Measurements from ENCODE around the gene TMUB1. TPM values are rescaled to one million over a fixed set of nuclear protein-coding genes. Genes with fewer than 3 reads are reported as not detected.

The TMUB1 gene
- total and polyA plus RNA-seq, 9 of the 15 experiments (the other 6 are each of a cell fraction or from before 2014, with no cell fraction given): 0.14 to 241 (median 74.1) TPM

GRCh38 chr7:151062111-151062398, 21.2 kb downstream of the TMUB1 start (continued):
- no peak for TF ChIP-seq NR2C2 (CRISPR knock-in tag; IDR thresholded peaks at IDR 0.05)
- TF ChIP-seq NR2C2 (tag; IDR thresholded peaks at IDR 0.05): 0 out of 2 replicates have a peak, but pooled peaks have one; percentile 2
- TF ChIP-seq ZNF282 (CRISPR knock-in tag; IDR thresholded peaks at IDR 0.05): 0 out of 2 replicates have a peak, but pooled peaks have one; percentile 41
- peak; percentile 36 for TF ChIP-seq PCBP1 (IDR thresholded peaks at IDR 0.05; ENCODE audit: low read depth, low read length, poor library complexity, severe bottlenecking)
- 0 out of 4 replicates have a peak, but pooled peaks of 1 of the 2 experiments have one; percentile 0 for TF ChIP-seq RCOR1 (IDR thresholded peaks at IDR 0.05; ENCODE audit: borderline replicate concordance in 1 of 2, low read depth in 2 of 2, low read length in 2 of 2)
- TF ChIP-seq, protein P1, sequence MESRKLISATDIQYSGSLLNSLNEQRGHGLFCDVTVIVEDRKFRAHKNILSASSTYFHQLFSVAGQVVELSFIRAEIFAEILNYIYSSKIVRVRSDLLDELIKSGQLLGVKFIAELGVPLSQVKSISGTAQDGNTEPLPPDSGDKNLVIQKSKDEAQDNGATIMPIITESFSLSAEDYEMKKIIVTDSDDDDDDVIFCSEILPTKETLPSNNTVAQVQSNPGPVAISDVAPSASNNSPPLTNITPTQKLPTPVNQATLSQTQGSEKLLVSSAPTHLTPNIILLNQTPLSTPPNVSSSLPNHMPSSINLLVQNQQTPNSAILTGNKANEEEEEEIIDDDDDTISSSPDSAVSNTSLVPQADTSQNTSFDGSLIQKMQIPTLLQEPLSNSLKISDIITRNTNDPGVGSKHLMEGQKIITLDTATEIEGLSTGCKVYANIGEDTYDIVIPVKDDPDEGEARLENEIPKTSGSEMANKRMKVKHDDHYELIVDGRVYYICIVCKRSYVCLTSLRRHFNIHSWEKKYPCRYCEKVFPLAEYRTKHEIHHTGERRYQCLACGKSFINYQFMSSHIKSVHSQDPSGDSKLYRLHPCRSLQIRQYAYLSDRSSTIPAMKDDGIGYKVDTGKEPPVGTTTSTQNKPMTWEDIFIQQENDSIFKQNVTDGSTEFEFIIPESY (CRISPR knock-in tag; IDR thresholded peaks at IDR 0.05): peak; percentile 39; the same call in 1 of the 2 replicates
- no peak for TF ChIP-seq ZNF609 (CRISPR knock-in tag; IDR thresholded peaks at IDR 0.05; ENCODE audit: borderline replicate concordance)
- TF ChIP-seq HDAC8 (tag; IDR thresholded peaks at IDR 0.05): no peak
- no peak for TF ChIP-seq ETV6 (IDR thresholded peaks at IDR 0.05; ENCODE audit: borderline replicate concordance in 1 of 2, low read depth in 2 of 2, low read length in 1 of 2)
- 0 out of 2 replicates have a peak, but pooled peaks have one; percentile 49 for TF ChIP-seq ETV6 (CRISPR knock-in tag; IDR thresholded peaks at IDR 0.05; ENCODE audit: borderline replicate concordance)
- no peak for TF ChIP-seq STAT5B (CRISPR knock-in tag; IDR thresholded peaks at IDR 0.05)
- no peak for TF ChIP-seq SMAD2 (IDR thresholded peaks at IDR 0.05; ENCODE audit: low read depth, low read length)
- no peak for TF ChIP-seq HEY1 (CRISPR knock-in tag; IDR thresholded peaks at IDR 0.05; ENCODE audit: borderline replicate concordance)
- TF ChIP-seq PML (IDR thresholded peaks at IDR 0.05; ENCODE audit: low read length): peak; percentile 20; the same call in 1 of the 2 replicates
- TF ChIP-seq POLR2A (conservative IDR thresholded peaks at IDR 0.05): peak; percentile 78
- no peak for TF ChIP-seq ZNF785 (CRISPR knock-in tag; IDR thresholded peaks at IDR 0.05)
- no peak for TF ChIP-seq NR3C1 (CRISPR knock-in tag; IDR thresholded peaks at IDR 0.05)
- peak; percentile 36; the same call in 1 of the 2 replicates for TF ChIP-seq CXXC5 (CRISPR knock-in tag; IDR thresholded peaks at IDR 0.05)
- no peak for TF ChIP-seq HDAC2 (IDR thresholded peaks at IDR 0.05)
- peak; percentile 53; the same call in 1 of the 2 replicates for TF ChIP-seq FOXK1 (CRISPR knock-in tag; IDR thresholded peaks at IDR 0.05; ENCODE audit: borderline replicate concordance)
- peak; percentile 2; the same call in 1 of the 2 replicates for TF ChIP-seq SMC3 (conservative IDR thresholded peaks at IDR 0.05; ENCODE audit: insufficient read depth, low read depth, low read length)
- TF ChIP-seq NFE2 (IDR thresholded peaks at IDR 0.05; ENCODE audit: low read depth): no peak

Data from K562 (cell line).